Measurements from ENCODE around the gene PTPRD. TPM values are rescaled to one million over a fixed set of nuclear protein-coding genes. Genes with fewer than 3 reads are reported as not detected.

Gene PTPRD
- total RNA-seq, 1 experiment from 2014 or later, result not detected

DNA sequence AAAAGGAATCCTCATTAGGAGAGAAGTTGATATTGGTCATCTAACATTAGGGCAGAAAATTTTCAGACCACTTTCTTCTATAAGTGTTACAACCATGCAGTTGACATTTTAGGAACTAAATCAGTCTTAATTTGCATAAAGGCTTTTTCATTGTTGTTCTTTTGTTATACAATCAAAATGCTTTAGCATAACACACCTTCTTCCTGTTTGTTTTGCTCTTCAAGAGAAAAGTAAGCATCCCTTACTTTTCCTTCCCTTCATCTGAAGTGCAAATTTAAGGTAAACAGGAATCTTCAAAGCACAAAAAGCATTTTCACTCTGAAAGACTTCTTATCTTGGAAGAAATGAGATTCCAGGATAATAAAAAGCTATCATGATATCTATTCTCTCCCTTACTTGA is 273.6 kb downstream of the PTPRD start:
- in situ Hi-C loops (cut with HindIII; ENCODE audit: low pct_unique_long_range_greater_than_20kb, low sequenced_read_pairs) (no loop called here), intact Hi-C loops (cut with micrococcal nuclease; ENCODE audit: unreplicated experiment) (no loop called here)
- Histone ChIP-seq H3K9me3 (ENCODE audit: control insufficient read depth, insufficient read depth, low read depth, low read length) (no peaks in the 10 kb centered on the region), H3K27me3 (ENCODE audit: control insufficient read depth, insufficient read depth, low read length) (no peaks in the 10 kb centered on the region), H3K4me1 (ENCODE audit: control insufficient read depth, insufficient read depth, low read length) (no peaks in the 10 kb centered on the region), H3K36me3 (ENCODE audit: control insufficient read depth, insufficient read depth, low read length) (no peaks in the 10 kb centered on the region), H3K27ac (ENCODE audit: low read length) (no peak overlapping the region), H3K4me3 (ENCODE audit: low read depth in 2 of 2, low read length in 2 of 2) (no peak overlapping the region)
- ChIA-PET POLR2A (no interaction called here), CTCF (no interaction called here)
- ATAC-seq, result no peak
- no peak for TF ChIP-seq POLR2AphosphoS5 (IDR thresholded peaks at IDR 0.05; ENCODE audit: low read depth, low read length)
- TF ChIP-seq, protein P1, sequence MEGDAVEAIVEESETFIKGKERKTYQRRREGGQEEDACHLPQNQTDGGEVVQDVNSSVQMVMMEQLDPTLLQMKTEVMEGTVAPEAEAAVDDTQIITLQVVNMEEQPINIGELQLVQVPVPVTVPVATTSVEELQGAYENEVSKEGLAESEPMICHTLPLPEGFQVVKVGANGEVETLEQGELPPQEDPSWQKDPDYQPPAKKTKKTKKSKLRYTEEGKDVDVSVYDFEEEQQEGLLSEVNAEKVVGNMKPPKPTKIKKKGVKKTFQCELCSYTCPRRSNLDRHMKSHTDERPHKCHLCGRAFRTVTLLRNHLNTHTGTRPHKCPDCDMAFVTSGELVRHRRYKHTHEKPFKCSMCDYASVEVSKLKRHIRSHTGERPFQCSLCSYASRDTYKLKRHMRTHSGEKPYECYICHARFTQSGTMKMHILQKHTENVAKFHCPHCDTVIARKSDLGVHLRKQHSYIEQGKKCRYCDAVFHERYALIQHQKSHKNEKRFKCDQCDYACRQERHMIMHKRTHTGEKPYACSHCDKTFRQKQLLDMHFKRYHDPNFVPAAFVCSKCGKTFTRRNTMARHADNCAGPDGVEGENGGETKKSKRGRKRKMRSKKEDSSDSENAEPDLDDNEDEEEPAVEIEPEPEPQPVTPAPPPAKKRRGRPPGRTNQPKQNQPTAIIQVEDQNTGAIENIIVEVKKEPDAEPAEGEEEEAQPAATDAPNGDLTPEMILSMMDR (IDR thresholded peaks at IDR 0.05), result no peak
- no peak for TF ChIP-seq TCF7L2 (IDR thresholded peaks at IDR 0.05; ENCODE audit: low read depth, low read length)
- no peak for TF ChIP-seq SIN3A (IDR thresholded peaks at IDR 0.05; ENCODE audit: borderline replicate concordance, insufficient read depth, low read depth, low read length)
- TF ChIP-seq, protein P2, sequence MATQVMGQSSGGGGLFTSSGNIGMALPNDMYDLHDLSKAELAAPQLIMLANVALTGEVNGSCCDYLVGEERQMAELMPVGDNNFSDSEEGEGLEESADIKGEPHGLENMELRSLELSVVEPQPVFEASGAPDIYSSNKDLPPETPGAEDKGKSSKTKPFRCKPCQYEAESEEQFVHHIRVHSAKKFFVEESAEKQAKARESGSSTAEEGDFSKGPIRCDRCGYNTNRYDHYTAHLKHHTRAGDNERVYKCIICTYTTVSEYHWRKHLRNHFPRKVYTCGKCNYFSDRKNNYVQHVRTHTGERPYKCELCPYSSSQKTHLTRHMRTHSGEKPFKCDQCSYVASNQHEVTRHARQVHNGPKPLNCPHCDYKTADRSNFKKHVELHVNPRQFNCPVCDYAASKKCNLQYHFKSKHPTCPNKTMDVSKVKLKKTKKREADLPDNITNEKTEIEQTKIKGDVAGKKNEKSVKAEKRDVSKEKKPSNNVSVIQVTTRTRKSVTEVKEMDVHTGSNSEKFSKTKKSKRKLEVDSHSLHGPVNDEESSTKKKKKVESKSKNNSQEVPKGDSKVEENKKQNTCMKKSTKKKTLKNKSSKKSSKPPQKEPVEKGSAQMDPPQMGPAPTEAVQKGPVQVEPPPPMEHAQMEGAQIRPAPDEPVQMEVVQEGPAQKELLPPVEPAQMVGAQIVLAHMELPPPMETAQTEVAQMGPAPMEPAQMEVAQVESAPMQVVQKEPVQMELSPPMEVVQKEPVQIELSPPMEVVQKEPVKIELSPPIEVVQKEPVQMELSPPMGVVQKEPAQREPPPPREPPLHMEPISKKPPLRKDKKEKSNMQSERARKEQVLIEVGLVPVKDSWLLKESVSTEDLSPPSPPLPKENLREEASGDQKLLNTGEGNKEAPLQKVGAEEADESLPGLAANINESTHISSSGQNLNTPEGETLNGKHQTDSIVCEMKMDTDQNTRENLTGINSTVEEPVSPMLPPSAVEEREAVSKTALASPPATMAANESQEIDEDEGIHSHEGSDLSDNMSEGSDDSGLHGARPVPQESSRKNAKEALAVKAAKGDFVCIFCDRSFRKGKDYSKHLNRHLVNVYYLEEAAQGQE (IDR thresholded peaks at IDR 0.05; ENCODE audit: insufficient read depth in 1 of 2, low read depth in 2 of 2, low read length in 1 of 2), result no peak
- DNase-seq (ENCODE audit: low read depth, low spot score), result no peak
- BruUV-seq (replicated peaks), result no TSS peak

- H3K4me1 ChIP-seq (ENCODE audit: control insufficient read depth, insufficient read depth, low read length), result no peaks in the 10 kb centered on the region
- no peaks in the 10 kb centered on the region for H3K36me3 ChIP-seq (ENCODE audit: control insufficient read depth, insufficient read depth, low read length)
- POLR2A ChIA-PET, result no interaction called here
- no TSS peak for BruUV-seq (replicated peaks)
- no peak overlapping the region for H3K4me3 ChIP-seq (ENCODE audit: low read depth in 2 of 2, low read length in 2 of 2)
- ATAC-seq (no peak), DNase-seq (ENCODE audit: low read depth, low spot score) (no peak)
- TF ChIP-seq, protein P2 (IDR thresholded peaks at IDR 0.05; ENCODE audit: insufficient read depth in 1 of 2, low read depth in 2 of 2, low read length in 1 of 2), result no peak
- no peak for TF ChIP-seq SIN3A (IDR thresholded peaks at IDR 0.05; ENCODE audit: borderline replicate concordance, insufficient read depth, low read depth, low read length)
- no peak for TF ChIP-seq TCF7L2 (IDR thresholded peaks at IDR 0.05; ENCODE audit: low read depth, low read length)
- TF ChIP-seq, protein P1 (IDR thresholded peaks at IDR 0.05), result no peak
- no peak for TF ChIP-seq POLR2AphosphoS5 (IDR thresholded peaks at IDR 0.05; ENCODE audit: low read depth, low read length)
- no peaks in the 10 kb centered on the region for H3K27me3 ChIP-seq (ENCODE audit: control insufficient read depth, insufficient read depth, low read length)
- in situ Hi-C loops (cut with HindIII; ENCODE audit: low pct_unique_long_range_greater_than_20kb, low sequenced_read_pairs), result no loop called here
- H3K9me3 ChIP-seq (ENCODE audit: control insufficient read depth, insufficient read depth, low read depth, low read length), result no peaks in the 10 kb centered on the region
- CTCF ChIA-PET, result no interaction called here
- no peak overlapping the region for H3K27ac ChIP-seq (ENCODE audit: low read length)
- intact Hi-C loops (cut with micrococcal nuclease; ENCODE audit: unreplicated experiment), result no loop called here
These were observed 281.6 kb downstream of the PTPRD start for GRCh38 chr9:10331157-10331556.
